K562 (cell line): ENCODE measurements around the gene MFAP2. TPM values are rescaled to one million over a fixed set of nuclear protein-coding genes. Genes with fewer than 3 reads are reported as not detected.

ENCODE experiments used
- ATAC-seq: fragments of 200-7000 bp; cut with Tn5 transposase; 3 replicates; pipeline ENCODE4 v1.9.1; 2020; ENCODE audit warnings: moderate library complexity
- BruUV-seq: library from RNA; stranded (reverse); fragments of 400-500 nt; replicated peaks from 2 replicates; lab custom pipeline; 2021; lab: Mats Ljungman, UMichigan
- CTCF ChIA-PET: fragments of 300-600 bp; formaldehyde crosslinking; extraction: SDS; loops from one replicate; lab custom pipeline; 2021; ENCODE audit warnings: low intra/inter-chr PET ratio; lab: Yijun Ruan, JAX
- POLR2A ChIA-PET: fragments of 300-600, 350-650 bp; sonication (Branson Sonifier 250); formaldehyde crosslinking; extraction: SDS; loops from one replicate; lab custom pipeline; 2021; ENCODE audit warnings: antibody characterized with exemption, inconsistent platforms; lab: Yijun Ruan, JAX
- DNase-seq, 4 experiments: peaks; one replicate each; pipeline versions ENCODE4 v3.0.0 to v3.0.0-alpha.2; 2011 to 2018; ENCODE audit warnings: low spot score in 3 of 4, mixed read lengths in 3 of 4; ENCODE audit errors: extremely low read depth in 1 of 4
- FAIRE-seq: peaks from 2 replicates; lab custom pipeline; 2011; peaks lifted over from hg19 to GRCh38; lab: Jason Lieb, UNC
- H2AFZ ChIP-seq: 2 replicates; pipeline ENCODE4 v1.6.0; 2011; ENCODE audit warnings: low read depth, low read length, control low read depth, inconsistent platforms
- H3K27ac ChIP-seq: fragments of 200-600 bp; 3 replicates; pipeline ENCODE4 v1.8.0; 2011; ENCODE audit warnings: low read depth, mild to moderate bottlenecking, control low read depth, inconsistent platforms, low read length, moderate library complexity, mixed read lengths; ENCODE audit errors: extremely low read depth
- H3K27me3 ChIP-seq, 2 experiments: fragments of 300-600 bp in 1 of 2; 2 replicates in 1 of 2; 3 replicates in 1 of 2; pipeline versions ENCODE4 v1.6.0 to v1.8.0; 2011; ENCODE audit warnings: inconsistent platforms in 2 of 2, low read length in 2 of 2, mild to moderate bottlenecking in 1 of 2, mixed read lengths in 1 of 2, moderate library complexity in 1 of 2; ENCODE audit not compliant: control insufficient read depth in 2 of 2, insufficient read depth in 2 of 2
- H3K36me3 ChIP-seq: fragments of 300-600 bp; 3 replicates; pipeline ENCODE4 v1.8.0; 2011; ENCODE audit warnings: mild to moderate bottlenecking, low read length, inconsistent platforms; ENCODE audit not compliant: control insufficient read depth, insufficient read depth
- H3K4me1 ChIP-seq, 2 experiments: fragments of 200-600 bp in 1 of 2; replicated peaks in 1 of 2; 2 replicates in 1 of 2; 3 replicates in 1 of 2; pipeline versions ENCODE4 v1.5.1 to v1.8.0; 2011; ENCODE audit warnings: inconsistent platforms in 2 of 2, low read length in 2 of 2, mild to moderate bottlenecking in 1 of 2, mixed read lengths in 1 of 2, moderate library complexity in 1 of 2; ENCODE audit not compliant: control insufficient read depth in 2 of 2, insufficient read depth in 2 of 2
- H3K4me2 ChIP-seq: 2 replicates; pipeline ENCODE4 v1.6.1; 2011; ENCODE audit warnings: low read length, control low read depth, inconsistent platforms, mixed read lengths; ENCODE audit not compliant: insufficient read depth
- H3K4me3 ChIP-seq: fragments of 200-600 bp; sonication (generic), shearing (Covaris generic); 2 replicates; pipeline ENCODE4 v1.5.1; 2016; ENCODE audit warnings: control low read depth, inconsistent platforms
- H3K79me2 ChIP-seq: fragments of 200-600 bp; 3 replicates; pipeline ENCODE4 v1.8.0; 2011; ENCODE audit warnings: low read length, inconsistent platforms; ENCODE audit not compliant: control insufficient read depth, insufficient read depth
- H3K9ac ChIP-seq, 2 experiments: 2 replicates each; pipeline versions ENCODE4 v1.6.0 to v1.6.1; 2011; ENCODE audit warnings: low read depth in 2 of 2, low read length in 2 of 2, control low read depth in 1 of 2, inconsistent platforms in 1 of 2, mild to moderate bottlenecking in 1 of 2, mixed read lengths in 1 of 2; ENCODE audit not compliant: insufficient read depth in 1 of 2
- H3K9me1 ChIP-seq: one replicate; pipeline ENCODE4 v1.6.0; 2011; ENCODE audit warnings: inconsistent platforms, mild to moderate bottlenecking, low read length, moderate library complexity; ENCODE audit not compliant: control insufficient read depth, insufficient read depth
- H3K9me3 ChIP-seq: replicated peaks from 2 replicates; pipeline ENCODE4 v1.5.1; 2011; ENCODE audit warnings: low read depth, low read length, inconsistent platforms; ENCODE audit not compliant: control insufficient read depth, insufficient read depth
- H4K20me1 ChIP-seq: replicated peaks from 2 replicates; pipeline ENCODE4 v1.6.1; 2011; ENCODE audit warnings: low read length, inconsistent platforms, mixed read lengths; ENCODE audit not compliant: control insufficient read depth, insufficient read depth
- C11orf30 ChIP-seq: fragments of 450-650 bp; IDR thresholded peaks from 2 replicates; pipeline ENCODE4 v1.6.1; 2016; ENCODE audit warnings: low read depth, mild to moderate bottlenecking
- CBX8 ChIP-seq: fragments of 200-600 bp; sonication (generic); IDR thresholded peaks from 2 replicates; pipeline ENCODE4 v1.6.1; 2012; ENCODE audit warnings: borderline replicate concordance, mixed run types, low read depth, mild to moderate bottlenecking, moderate library complexity, mixed read lengths, low read length, control low read depth, inconsistent platforms; ENCODE audit not compliant: poor library complexity, severe bottlenecking; ENCODE audit errors: extremely low read depth
- CREM ChIP-seq: IDR thresholded peaks from 2 replicates; pipeline ENCODE4 v1.6.1; 2014; ENCODE audit warnings: antibody characterized with exemption, low read depth
- ESRRA ChIP-seq: fragments of 450-650 bp; IDR thresholded peaks from 2 replicates; pipeline ENCODE4 v1.6.1; 2014; ENCODE audit warnings: low read depth, mild to moderate bottlenecking, moderate library complexity, borderline replicate concordance
- FOXJ2 ChIP-seq: fragments of 200-800 bp; sonication (Bioruptor generic); IDR thresholded peaks from 2 replicates; pipeline ENCODE4 v1.6.1; 2016; ENCODE audit warnings: missing genetic modification characterization, missing compliant biosample characterization
- HMGN3 ChIP-seq: IDR thresholded peaks from 2 replicates; pipeline ENCODE4 v1.6.1; 2011; ENCODE audit warnings: borderline replicate concordance, low read depth, mild to moderate bottlenecking, mixed read lengths, low read length; ENCODE audit not compliant: insufficient read length; ENCODE audit errors: extremely low read depth
- MAFF ChIP-seq: IDR thresholded peaks from 2 replicates; pipeline ENCODE4 v1.6.1; 2012; ENCODE audit warnings: low read length, improper control_type of control experiment
- NR3C1 ChIP-seq: sonication (generic); formaldehyde crosslinking; IDR thresholded peaks from 2 replicates; pipeline ENCODE4 v1.8.1; 2022; ENCODE audit warnings: missing genetic modification reagents
- RNF2 ChIP-seq: sonication (generic); IDR thresholded peaks from 2 replicates; pipeline ENCODE4 v1.6.1; 2016
- TRIM24 ChIP-seq, 2 experiments: fragments of 450-650 bp; IDR thresholded peaks; 2 replicates each; pipeline ENCODE4 v1.6.1; 2016
- ZBTB43 ChIP-seq: sonication (generic); formaldehyde crosslinking; IDR thresholded peaks from 2 replicates; pipeline ENCODE4 v1.8.0; 2023; ENCODE audit warnings: mild to moderate bottlenecking, missing genetic modification reagents
- ZNF407 ChIP-seq: fragments of 450-650 bp; IDR thresholded peaks from 2 replicates; pipeline ENCODE4 v1.6.1; 2016; ENCODE audit warnings: low read depth
- ZNF57 ChIP-seq: fragments of 450-650 bp; formaldehyde crosslinking; IDR thresholded peaks from 2 replicates; pipeline ENCODE4 v1.4.0; 2020; ENCODE audit warnings: mild to moderate bottlenecking, moderate library complexity
- ZNF695 ChIP-seq: fragments of 450-650 bp; formaldehyde crosslinking; IDR thresholded peaks from 2 replicates; pipeline ENCODE4 v1.4.0; 2020; ENCODE audit warnings: mild to moderate bottlenecking, moderate library complexity
- WGBS: fragments of 100-300 bp; shearing (Covaris generic); methylation state at CpG from one replicate; pipeline ENCODE4 v1.1.6; 2016; ENCODE audit warnings: low coverage, mixed read lengths; ENCODE audit not compliant: insufficient coverage; ENCODE audit errors: missing lambda C conversion rate; 5-methylcytosine and 5-hydroxymethylcytosine counted together
- in situ Hi-C: fragments of 300-500 bp; cut with MboI; formaldehyde crosslinking; loops from 4 replicates; pipeline ENCODE4 v1.15.0; 2018; ENCODE audit warnings: inconsistent platforms, mixed read lengths
- intact Hi-C: fragments of 100-400 bp; cut with micrococcal nuclease; formaldehyde crosslinking; loops from 2 replicates; pipeline ENCODE4 v1.14.2; 2022
- polyA plus RNA-seq, 8 experiments: library from polyadenylated mRNA; depleted of rRNA in 4 of 8; stranded (reverse) in 5 of 8; unstranded in 3 of 8; fragments of >200 nt; fragmentation: Nextera tagmentation in 2 of 8; fragmentation: Illumina TruSeq in 1 of 8; extraction: Ambion mirVana in 2 of 8; extraction: Trizol in 1 of 8; gene quantifications; 2 replicates each; pipeline versions ENCODE4 v1.2.1 to v1.2.3, GENCODE V29; 2011 to 2014; ENCODE audit warnings: inconsistent platforms in 1 of 8, missing spikeins in 1 of 8
- total RNA-seq, 7 experiments: library from RNA; depleted of rRNA in 6 of 7; stranded (reverse); fragments of >200 nt in 6 of 7; fragmentation: Illumina TruSeq in 2 of 7; extraction: Trizol in 2 of 7; gene quantifications; 2 replicates each; pipeline versions ENCODE4 v1.2.1 to v1.2.3, GENCODE V29; 2011 to 2021; ENCODE audit warnings: low replicate concordance in 1 of 7

The MFAP2 gene
- total and polyA plus RNA-seq, 9 of the 15 experiments (the other 6 are each of a cell fraction or from before 2014, with no cell fraction given) = not detected

- BruUV-seq = no TSS peak
- no peak overlapping the region for H3K27ac ChIP-seq
- in situ Hi-C loops (no loop called here), intact Hi-C loops (no loop called here)
- DNase-seq (no peak), FAIRE-seq (no peak), ATAC-seq (no peak)
- ChIA-PET POLR2A (interaction anchor here (0.6 to 1.1 kb wide), 3 partner anchors 12 to 208 kb away, joined by 3 to 4 read pairs (median 3); no protein-coding TSS in a partner anchor), CTCF (no interaction called here)
- H4K20me1 ChIP-seq = peaks cover 14% of the 10 kb centered on the region
- no peaks in the 10 kb centered on the region for H3K9me3 ChIP-seq
- 14% methylated on average over 12 of the region's 12 CpGs for WGBS
- no peaks in the 10 kb centered on the region for H3K36me3 ChIP-seq
- H3K4me2 ChIP-seq = no peak overlapping the region
- no peaks in the 10 kb centered on the region for H3K9me1 ChIP-seq
- H3K4me1 ChIP-seq = peaks cover 0 to 51% of the 10 kb centered on the region in 2 experiments; a peak in 1 of 5 replicates
- no peak overlapping the region for H3K4me3 ChIP-seq
- no peak overlapping the region for H2AFZ ChIP-seq
- H3K27me3 ChIP-seq = peaks cover 34 to 72% of the 10 kb centered on the region in 2 experiments
- peak overlapping the region in 1 of 2 experiments; percentile 79; a peak in 2 of 4 replicates for H3K9ac ChIP-seq
- H3K79me2 ChIP-seq = no peaks in the 10 kb centered on the region
- no peak for TF ChIP-seq ZNF407
- no peak for TF ChIP-seq ESRRA
- TF ChIP-seq C11orf30 = no peak
- no peak for TF ChIP-seq ZBTB43
- no peak for TF ChIP-seq HMGN3
- TF ChIP-seq ZNF57 (CRISPR knock-in tag) = no peak
- no peak for TF ChIP-seq CREM
- TF ChIP-seq TRIM24 (IDR thresholded peaks at IDR 0.05) = no peak
- no peak for TF ChIP-seq ZNF695 (CRISPR knock-in tag)
- no peak for TF ChIP-seq NR3C1
- TF ChIP-seq RNF2 = no peak
- TF ChIP-seq FOXJ2 (tag) = no peak
- TF ChIP-seq CBX8 = no peak
- no peak for TF ChIP-seq MAFF
Observed at GRCh38 chr1:16969651-16970050, 10.8 kb downstream of the MFAP2 start.
